DMS 273 (cell line): Measurements from ENCODE around the gene SERPINB1.

ENCODE experiments used
- DNase-seq: peaks from one replicate; lab custom pipeline; 2025; ENCODE audit not compliant: unreplicated experiment; lab: John Stamatoyannopoulos, UW

Gene SERPINB1

GRCh38 chr6:2850538-2851113 lies 9.0 kb upstream of the SERPINB1 start:
- DNase-seq: no peak

GRCh38 chr6:2848851-2849250 lies 7.2 kb upstream of the SERPINB1 start:
- DNase-seq: no peak

GRCh38 chr6:2845880-2846208 lies 4.2 kb upstream of the SERPINB1 start:
- no peak for DNase-seq

DNA sequence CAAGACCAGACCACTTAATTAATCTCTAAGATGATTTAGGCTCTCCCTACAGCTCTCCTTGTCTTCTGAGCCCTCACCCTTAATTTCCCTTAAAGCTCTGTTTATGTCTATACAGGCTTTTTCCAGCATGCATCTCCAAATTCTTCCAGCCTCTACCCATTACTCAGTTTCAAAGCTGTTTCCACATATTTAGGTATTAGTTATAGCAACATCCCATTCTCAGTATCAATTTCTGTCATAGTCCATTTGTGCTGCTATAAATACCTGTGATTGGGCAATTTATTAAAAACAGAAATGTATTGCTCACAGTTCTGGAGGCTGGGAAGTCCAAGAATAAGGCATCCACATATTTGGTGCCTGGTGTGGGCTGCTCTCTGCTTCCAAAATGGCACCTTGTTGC lies 2.3 kb upstream of the SERPINB1 start:
- no peak for DNase-seq

DNA sequence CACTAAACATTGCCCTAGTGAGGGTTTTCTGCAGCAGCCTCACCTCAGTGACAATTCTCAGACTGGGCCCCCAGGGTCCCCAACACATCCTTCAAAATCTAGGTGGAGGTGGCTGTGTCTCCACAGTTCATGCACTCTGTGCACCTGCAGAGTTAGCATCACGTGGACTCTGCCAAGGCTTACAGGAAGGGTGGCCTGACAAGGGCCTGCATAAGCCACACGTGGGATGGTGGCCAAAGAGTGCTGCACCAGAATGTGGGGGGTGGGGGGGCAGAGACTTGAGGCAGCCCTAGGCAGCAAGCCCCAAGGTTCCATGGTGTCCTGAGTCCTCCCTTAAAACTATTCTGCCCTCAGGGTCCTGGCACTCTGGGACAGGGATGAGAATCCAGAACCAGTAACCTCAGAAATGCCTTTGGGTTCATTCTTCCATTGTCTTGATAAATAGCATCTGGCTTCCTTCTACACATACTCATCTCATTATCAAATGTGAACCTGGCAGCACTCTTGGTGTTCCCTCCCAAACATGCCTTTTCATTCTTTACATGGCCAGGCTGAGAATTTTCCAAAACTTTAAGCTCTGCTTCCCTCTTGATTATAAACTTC lies 1.6 kb upstream of the SERPINB1 start:
- no peak for DNase-seq

- no peak for DNase-seq
These were observed 483 bp upstream of the SERPINB1 start for GRCh38 chr6:2842139-2842552.

DNA sequence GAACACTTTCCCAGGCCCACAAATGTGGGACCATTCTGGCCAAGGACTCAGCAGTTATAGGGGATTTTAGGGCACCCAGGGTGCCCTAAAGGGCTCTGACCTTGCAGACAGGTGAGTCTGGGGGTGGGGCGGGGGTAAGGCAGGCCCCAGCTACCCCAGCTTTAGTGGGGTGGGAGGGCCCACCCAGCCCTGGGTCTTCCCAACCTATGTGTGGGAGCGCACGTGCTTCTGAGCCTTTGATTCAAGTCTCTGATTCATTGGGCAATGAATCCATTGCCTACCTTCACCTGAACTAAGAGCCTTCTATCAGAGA lies 958 bp downstream of the SERPINB1 start:
- no peak for DNase-seq

- no peak for DNase-seq
These were observed 1.5 kb downstream of the SERPINB1 start for GRCh38 chr6:2839982-2840748.

GRCh38 chr6:2839195-2839981 lies 2.3 kb downstream of the SERPINB1 start:
- DNase-seq: peak; percentile 35

DNA sequence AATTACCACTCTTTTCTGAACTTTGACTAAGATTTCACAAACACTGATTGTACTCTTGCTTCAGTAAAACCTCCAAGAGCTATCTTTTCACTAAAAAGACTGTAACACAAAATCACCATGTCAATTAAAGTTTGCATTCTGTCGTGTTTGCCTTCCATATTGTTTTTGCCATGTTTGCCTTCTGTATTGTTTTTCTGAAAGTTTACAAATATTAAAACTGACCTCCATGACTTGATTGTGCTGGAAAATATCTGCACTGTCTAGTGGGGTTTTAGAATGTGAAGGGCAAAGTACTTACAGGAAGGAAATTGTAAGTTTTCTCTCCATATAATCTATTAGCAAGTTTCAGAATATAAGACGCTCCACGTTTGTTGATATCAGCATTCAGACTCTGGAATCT lies 3.4 kb downstream of the SERPINB1 start:
- DNase-seq: no peak

GRCh38 chr6:2834262-2834661 lies 7.4 kb downstream of the SERPINB1 start:
- DNase-seq: no peak

GRCh38 chr6:2831392-2831791 lies 10.3 kb downstream of the SERPINB1 start:
- DNase-seq: no peak

DNA sequence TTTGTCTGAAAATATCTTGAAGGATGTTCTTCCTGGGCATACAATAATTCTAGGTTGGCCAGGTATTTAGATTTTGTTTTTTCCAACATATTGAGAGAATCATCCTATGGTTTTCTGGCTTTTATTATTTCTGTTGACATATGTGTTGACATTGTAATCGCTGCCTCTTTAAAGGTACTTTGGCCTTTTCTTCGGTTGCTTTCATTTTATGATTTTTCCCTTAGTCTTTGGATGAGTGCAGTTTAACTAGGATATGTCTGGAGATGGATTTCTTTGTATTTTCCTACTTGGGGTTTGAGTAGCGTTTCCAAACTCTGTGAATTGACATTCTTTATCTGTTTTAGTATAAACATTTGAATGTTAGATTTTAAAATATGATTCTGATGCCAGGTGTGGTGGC lies 11.5 kb downstream of the SERPINB1 start:
- no peak for DNase-seq

- no peak for DNase-seq
These were observed 12.4 kb downstream of the SERPINB1 start for GRCh38 chr6:2829253-2829652.

DNA sequence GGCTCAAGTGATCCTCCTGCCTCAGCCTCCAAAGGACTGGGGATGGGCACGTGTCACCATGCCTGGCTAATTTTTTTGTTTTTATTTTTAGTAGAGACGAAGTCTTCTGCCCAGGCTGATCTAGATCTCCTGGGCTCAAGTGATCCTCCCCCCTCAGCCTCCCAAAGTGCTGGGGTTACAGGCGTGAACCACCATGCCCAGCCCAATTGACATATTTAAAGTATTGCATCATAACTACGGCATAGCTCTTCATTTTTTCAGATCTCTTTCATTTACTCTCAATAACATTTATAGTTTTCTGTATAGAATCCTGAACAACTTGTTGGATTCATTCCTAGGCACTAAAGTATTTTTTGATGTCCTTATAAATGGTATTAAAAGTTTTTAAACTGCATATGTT lies 13.0 kb downstream of the SERPINB1 start:
- no peak for DNase-seq

DNA sequence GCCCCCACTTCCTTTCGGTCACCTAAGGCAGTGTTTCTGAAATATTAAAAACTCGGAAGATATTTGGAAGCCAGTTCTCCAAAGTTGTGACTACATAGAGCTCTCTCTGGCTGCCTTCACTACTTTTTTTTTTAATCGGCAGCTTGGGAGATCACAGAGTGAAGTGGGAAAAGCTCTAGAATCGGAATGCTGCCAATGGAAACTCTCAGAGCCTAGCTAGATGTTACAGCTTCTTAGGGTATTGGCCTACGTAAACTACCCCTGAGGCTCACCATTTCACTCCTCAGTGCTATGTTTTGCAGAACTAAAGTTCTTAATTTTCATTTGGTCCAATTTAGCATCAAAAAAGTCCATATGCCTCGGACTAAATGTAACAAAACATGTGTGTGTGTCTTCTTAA lies 14.5 kb downstream of the SERPINB1 start:
- DNase-seq: no peak

- no peak for DNase-seq
These were observed 15.5 kb downstream of the SERPINB1 start for GRCh38 chr6:2826131-2826530.

GRCh38 chr6:2823104-2823850 lies 18.4 kb downstream of the SERPINB1 start:
- no peak for DNase-seq

DNA sequence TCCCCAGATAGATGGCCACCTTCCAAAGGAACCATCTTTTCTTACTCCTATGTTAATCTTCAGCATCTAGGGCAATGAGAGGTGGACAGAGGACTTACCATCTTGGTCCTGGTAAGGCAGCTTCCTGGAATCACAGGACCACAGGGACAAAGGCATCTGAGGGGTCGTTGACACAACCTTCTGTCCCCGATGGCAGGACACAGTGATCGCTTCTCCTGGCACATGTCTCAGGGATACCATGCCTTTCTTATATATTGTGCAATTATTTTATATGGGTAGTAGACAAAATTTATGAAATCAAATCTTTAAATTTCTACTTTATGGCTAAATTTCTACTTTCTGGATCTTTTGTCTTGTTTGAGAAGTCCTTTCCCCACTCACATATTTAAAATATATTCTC lies 20.1 kb downstream of the SERPINB1 start:
- DNase-seq: no peak

DNA sequence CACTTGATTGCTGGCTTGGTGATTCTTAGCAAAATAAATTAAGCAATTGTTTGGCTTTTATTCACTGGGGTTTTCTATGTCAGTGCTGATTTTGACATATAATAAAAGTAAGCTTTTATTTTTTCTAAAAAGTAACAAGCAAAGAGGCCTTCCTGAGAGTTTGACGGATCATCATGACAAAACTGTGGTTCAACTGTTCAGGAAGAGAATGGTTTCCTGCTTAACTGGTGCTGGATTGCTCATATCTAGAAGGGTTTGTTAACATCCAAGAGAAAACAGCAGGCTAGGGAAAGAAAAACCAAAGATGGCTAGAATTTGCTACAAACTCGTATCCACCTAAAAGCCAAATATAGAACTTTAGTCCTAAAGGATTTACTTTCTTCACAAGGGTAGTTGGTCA lies 21.2 kb downstream of the SERPINB1 start:
- DNase-seq: no peak

DNA sequence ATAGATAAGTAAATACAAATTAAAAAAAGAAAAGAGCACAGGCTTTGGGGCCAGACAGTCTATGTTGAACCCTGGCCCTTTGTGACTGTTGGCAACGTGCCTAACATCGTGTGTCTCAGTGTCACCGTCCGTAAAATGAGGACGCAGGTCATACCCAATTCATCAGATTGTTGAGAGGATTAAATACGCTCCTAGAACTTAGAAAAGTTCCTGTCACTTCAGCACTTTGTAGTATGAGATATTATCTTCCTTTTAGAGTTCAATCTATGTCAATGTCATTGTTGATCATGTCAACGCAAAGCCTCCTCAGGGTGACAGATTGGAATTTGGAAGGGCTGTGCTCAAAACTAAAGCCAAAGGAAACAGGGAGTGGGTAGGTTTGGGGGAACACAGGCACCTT lies 21.7 kb downstream of the SERPINB1 start:
- no peak for DNase-seq
